ENCODE data around the gene COMT. TPM values are rescaled to one million over a fixed set of nuclear protein-coding genes. Genes with fewer than 3 reads are reported as not detected.

The COMT gene
- total and polyA plus RNA-seq, 9 of the 15 experiments (the other 6 are each of a cell fraction or from before 2014, with no cell fraction given), result 12.5 to 351 (median 155) TPM

- TF ChIP-seq STAT6 (CRISPR knock-in tag; IDR thresholded peaks at IDR 0.05), result no peak
- no peak for TF ChIP-seq HMBOX1 (IDR thresholded peaks at IDR 0.05)
- TF ChIP-seq HDAC1 (IDR thresholded peaks at IDR 0.05), result peak in 1 of 2 experiments; percentile 78; a peak in 2 of 4 replicates
- TF ChIP-seq NFIC (IDR thresholded peaks at IDR 0.05), result no peak; the same call in 1 of the 2 replicates
- no peak for TF ChIP-seq TBL1XR1 (IDR thresholded peaks at IDR 0.05; ENCODE audit: low read length in 2 of 2)
- peak; percentile 54; the same call in 1 of the 2 replicates for TF ChIP-seq ZBTB2 (IDR thresholded peaks at IDR 0.05)
- TF ChIP-seq ZNF785 (CRISPR knock-in tag; IDR thresholded peaks at IDR 0.05), result no peak
- no peak for TF ChIP-seq JUN (IDR thresholded peaks at IDR 0.05; ENCODE audit: borderline replicate concordance, low read depth, low read length)
- TF ChIP-seq JUN (CRISPR knock-in tag; IDR thresholded peaks at IDR 0.05; ENCODE audit: borderline replicate concordance), result no peak
- TF ChIP-seq ZNF707 (CRISPR knock-in tag; conservative IDR thresholded peaks at IDR 0.05), result no peak
- no peak for TF ChIP-seq RBM34 (IDR thresholded peaks at IDR 0.05; ENCODE audit: borderline replicate concordance, insufficient read depth, low read length)
- TF ChIP-seq PTTG1 (tag; IDR thresholded peaks at IDR 0.05; ENCODE audit: low read depth), result no peak
- TF ChIP-seq ZBTB8A (IDR thresholded peaks at IDR 0.05; ENCODE audit: partially characterized antibody), result no peak
- TF ChIP-seq CHAMP1 (IDR thresholded peaks at IDR 0.05), result no peak
- TF ChIP-seq CTBP1 (IDR thresholded peaks at IDR 0.05; ENCODE audit: borderline replicate concordance), result 0 out of 2 replicates have a peak, but pooled peaks have one; percentile 22
- TF ChIP-seq MIER1 (IDR thresholded peaks at IDR 0.05; ENCODE audit: low read depth), result 0 out of 2 replicates have a peak, but pooled peaks have one; percentile 28
- TF ChIP-seq SOX6 (IDR thresholded peaks at IDR 0.05), result no peak
- TF ChIP-seq C11orf30 (IDR thresholded peaks at IDR 0.05; ENCODE audit: low read depth), result no peak
- peak; percentile 94 for TF ChIP-seq EGR1 (conservative IDR thresholded peaks at IDR 0.05)
- no peak for TF ChIP-seq HDAC6 (IDR thresholded peaks at IDR 0.05; ENCODE audit: low read depth, low read length)
- peak; percentile 49 for TF ChIP-seq PHF20 (IDR thresholded peaks at IDR 0.05; ENCODE audit: partially characterized antibody)
- no peak for TF ChIP-seq TEAD1 (CRISPR knock-in tag; IDR thresholded peaks at IDR 0.05)
These were observed 53.5 kb downstream of the COMT start (continued) for GRCh38 chr22:19994851-19995610.
